ENCODE results near the gene PRSS23. TPM values are rescaled to one million over a fixed set of nuclear protein-coding genes. Genes with fewer than 3 reads are reported as not detected.
"Not testable (repeated sequence)": the region's sequence is repeated elsewhere in the genome, so short reads cannot be mapped to it uniquely, and the experiment has no call there.

PRSS23 gene
- total RNA-seq, 4 donors from 2014 or later, result 34.5 to 87.2 (median 68.8) TPM

DNA sequence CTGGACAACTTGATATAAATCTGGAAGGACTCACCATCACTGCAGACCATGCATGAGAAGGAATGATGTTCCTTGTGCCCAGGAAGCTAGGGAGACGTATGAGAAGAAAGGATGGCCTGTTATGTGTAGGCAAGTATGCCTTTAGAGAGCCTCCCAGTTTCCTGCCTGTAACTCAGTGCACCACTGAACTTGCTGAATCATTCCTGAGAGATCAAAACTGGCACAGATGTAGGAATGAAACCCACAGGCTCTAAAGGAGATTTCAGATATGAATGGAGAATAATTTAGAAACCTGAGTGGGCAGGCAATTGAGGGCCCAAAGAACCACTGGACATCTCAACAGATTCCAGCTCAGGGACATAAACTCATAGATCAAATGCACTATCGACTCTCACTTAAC, 38.4 kb upstream of the PRSS23 start:
- no peaks in the 10 kb centered on the region for H3K27me3 ChIP-seq
- ATAC-seq, result no peak
- H3K4me3 ChIP-seq, result no peak overlapping the region
- no peaks in the 10 kb centered on the region for H3K4me1 ChIP-seq
- no peak overlapping the region for H3K27ac ChIP-seq
- no peaks in the 10 kb centered on the region for H3K36me3 ChIP-seq
- 60 to 80% methylated on average over 2 of the region's 2 CpGs for WGBS, 2 donors (ENCODE audit: low coverage in 1 of 2)
- no peaks in the 10 kb centered on the region for H3K9me3 ChIP-seq
- TF ChIP-seq POLR2AphosphoS5 (IDR thresholded peaks at IDR 0.05) (no peak), CTCF (IDR thresholded peaks at IDR 0.05) (no peak), POLR2A (IDR thresholded peaks at IDR 0.05) (no peak), EP300 (IDR thresholded peaks at IDR 0.05) (no peak)

DNA sequence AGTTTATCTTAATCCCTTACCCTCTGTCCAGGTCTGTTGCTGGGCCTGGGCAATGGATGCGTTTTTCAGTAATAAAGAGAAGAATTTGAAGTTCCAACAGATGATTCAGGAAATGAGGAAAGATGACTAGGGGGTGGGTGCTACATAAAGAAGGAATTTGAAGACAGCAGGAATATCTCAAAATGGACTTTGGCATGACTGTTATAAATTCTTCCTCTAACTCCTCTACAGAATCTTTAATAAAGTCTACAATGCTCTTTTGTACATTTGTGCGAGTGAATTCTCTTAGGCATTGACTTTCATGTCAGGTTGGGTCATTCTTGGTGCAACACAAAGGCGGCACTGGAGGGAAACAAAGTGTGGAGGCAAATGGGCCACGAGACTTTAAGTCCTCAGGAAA, 35.1 kb upstream of the PRSS23 start:
- TF ChIP-seq POLR2A (IDR thresholded peaks at IDR 0.05) (no peak), EP300 (IDR thresholded peaks at IDR 0.05) (no peak), POLR2AphosphoS5 (IDR thresholded peaks at IDR 0.05) (no peak), CTCF (IDR thresholded peaks at IDR 0.05) (no peak)
- Histone ChIP-seq H3K27ac (no peak overlapping the region), H3K27me3 (no peaks in the 10 kb centered on the region), H3K4me1 (no peaks in the 10 kb centered on the region), H3K9me3 (no peaks in the 10 kb centered on the region), H3K4me3 (no peak overlapping the region), H3K36me3 (no peaks in the 10 kb centered on the region)
- ATAC-seq, result no peak
- WGBS, 2 donors (ENCODE audit: low coverage in 1 of 2), result 69 to 71% methylated on average over 2 to 4 of the region's 4 CpGs

DNA sequence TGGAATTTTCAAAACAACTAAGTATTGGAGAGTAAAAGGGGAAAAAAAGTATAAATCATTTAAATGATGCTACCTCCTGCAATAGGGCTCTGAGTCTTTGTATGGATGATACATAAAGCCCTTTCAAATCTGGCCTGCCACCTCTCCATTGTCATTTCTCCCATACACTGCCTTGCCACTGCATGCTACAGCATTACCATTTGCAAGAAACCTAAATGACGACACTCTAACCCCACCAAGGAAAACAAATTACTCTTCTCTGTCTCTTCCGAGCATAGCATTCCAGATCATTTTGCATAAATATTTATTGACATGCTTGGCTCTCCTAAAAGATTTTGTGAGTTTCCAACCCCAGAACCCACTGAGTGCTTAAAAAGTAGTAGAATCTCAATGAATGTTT, 34.5 kb upstream of the PRSS23 start:
- Histone ChIP-seq H3K27ac (no peak overlapping the region), H3K9me3 (no peaks in the 10 kb centered on the region), H3K4me3 (no peak overlapping the region), H3K36me3 (no peaks in the 10 kb centered on the region), H3K4me1 (no peaks in the 10 kb centered on the region), H3K27me3 (no peaks in the 10 kb centered on the region)
- TF ChIP-seq CTCF (IDR thresholded peaks at IDR 0.05) (no peak), POLR2A (IDR thresholded peaks at IDR 0.05) (no peak), EP300 (IDR thresholded peaks at IDR 0.05) (no peak), POLR2AphosphoS5 (IDR thresholded peaks at IDR 0.05) (no peak)
- no peak for ATAC-seq
- 57 to 59% methylated on average over 2 of the region's 2 CpGs for WGBS, 2 donors (ENCODE audit: low coverage in 1 of 2)

DNA sequence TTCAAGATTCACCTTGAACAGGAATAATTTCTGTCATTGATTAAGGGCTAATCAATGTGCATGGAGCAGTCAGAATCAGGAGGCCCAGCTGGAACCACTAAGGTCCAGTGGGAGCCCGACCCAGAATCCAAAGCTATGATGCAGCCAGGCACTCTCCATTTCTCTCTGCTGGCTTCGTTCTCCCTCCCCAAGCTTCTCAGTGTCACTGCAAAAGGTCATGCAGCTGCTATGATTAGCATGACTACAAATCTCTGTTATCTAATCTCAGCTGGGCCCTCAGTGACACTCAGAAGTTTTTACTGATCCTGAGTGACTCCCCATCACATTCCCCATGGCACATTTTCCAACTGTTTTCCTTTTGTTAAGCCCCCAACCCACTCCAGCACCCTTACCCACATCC, 31.1 kb upstream of the PRSS23 start:
- Histone ChIP-seq H3K27me3 (no peaks in the 10 kb centered on the region), H3K4me3 (no peak overlapping the region), H3K36me3 (no peaks in the 10 kb centered on the region), H3K27ac (no peak overlapping the region), H3K9me3 (no peaks in the 10 kb centered on the region), H3K4me1 (no peaks in the 10 kb centered on the region)
- 32 to 44% methylated on average over 2 of the region's 2 CpGs for WGBS, 2 donors (ENCODE audit: low coverage in 1 of 2)
- TF ChIP-seq EP300 (IDR thresholded peaks at IDR 0.05) (no peak), POLR2A (IDR thresholded peaks at IDR 0.05) (no peak), POLR2AphosphoS5 (IDR thresholded peaks at IDR 0.05) (no peak), CTCF (IDR thresholded peaks at IDR 0.05) (no peak)
- no peak for ATAC-seq

- not testable (repeated sequence) for H3K36me3 ChIP-seq, H3K9me3 ChIP-seq, H3K4me1 ChIP-seq, H3K27ac ChIP-seq, ATAC-seq, H3K4me3 ChIP-seq, H3K27me3 ChIP-seq
- WGBS, 2 donors (ENCODE audit: low coverage in 1 of 2), result 100% methylated on average over 3 of the region's 34 CpGs; no CpG with 5 or more reads in 1 of the 2 donors
Measured at GRCh38 chr11:86770473-86771027, 29.8 kb upstream of the PRSS23 start.
